NCI-H1105 (cell line): Measurements from ENCODE around the gene TNIP3.
A peak's percentile ranks its signal among the peaks of the same experiment; 100 is the strongest.

Source experiments
- DNase-seq: peaks from one replicate; lab custom pipeline; 2025; lab: John Stamatoyannopoulos, UW

Gene TNIP3

DNA sequence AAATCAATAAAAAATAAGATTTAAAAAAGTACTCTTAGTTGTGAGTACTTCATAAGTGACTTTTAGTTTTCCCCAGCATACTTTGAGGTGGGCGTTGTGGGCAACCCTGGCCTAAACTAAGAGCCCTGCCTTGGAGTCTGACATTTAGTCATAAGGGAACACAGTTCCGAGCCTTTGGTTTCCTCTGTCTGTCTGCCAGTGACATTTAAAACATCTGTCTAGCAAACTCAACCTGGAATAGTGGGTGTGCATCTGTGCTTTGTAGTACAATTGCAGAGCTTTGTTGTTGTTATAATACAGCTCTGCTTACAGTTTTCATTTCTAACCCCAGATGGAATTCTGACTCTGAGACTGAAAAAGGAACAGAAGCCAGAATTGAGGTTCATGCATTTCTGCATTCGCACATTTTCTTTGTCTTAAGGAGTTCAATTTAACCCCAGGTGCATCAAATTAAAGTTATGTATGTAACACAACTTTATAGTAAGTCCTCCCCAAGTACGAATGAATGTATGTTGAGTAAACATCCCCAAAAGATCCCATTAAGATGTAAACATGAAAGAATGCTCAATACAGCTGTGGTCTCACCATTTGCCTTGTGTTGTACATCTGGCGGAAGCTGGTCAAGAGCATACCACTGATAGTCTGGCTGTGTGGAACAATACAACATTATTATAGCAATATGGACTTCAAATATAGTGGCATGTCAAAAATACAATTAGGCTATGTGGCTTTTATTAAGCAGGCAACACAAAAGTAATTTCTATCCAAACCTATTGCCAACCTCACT is 25.9 kb downstream of the TNIP3 start:
- DNase-seq: no peak

DNA sequence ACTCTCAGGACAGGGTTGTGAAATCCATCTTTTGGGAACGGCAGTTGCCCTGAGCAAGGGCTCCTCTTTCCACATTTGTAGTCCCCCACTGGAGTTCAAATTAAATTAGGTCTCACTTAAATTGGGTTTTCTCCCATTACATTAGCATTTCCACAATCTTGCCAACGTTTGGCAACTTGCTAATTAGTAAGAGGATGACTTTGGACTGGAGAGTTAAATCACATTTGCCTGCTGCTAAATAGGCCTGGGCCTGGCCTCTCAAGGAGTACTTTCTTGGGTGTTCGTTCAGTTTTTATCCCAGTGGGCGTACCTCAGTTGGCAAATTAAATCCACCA is 33.8 kb downstream of the TNIP3 start:
- no peak for DNase-seq

DNA sequence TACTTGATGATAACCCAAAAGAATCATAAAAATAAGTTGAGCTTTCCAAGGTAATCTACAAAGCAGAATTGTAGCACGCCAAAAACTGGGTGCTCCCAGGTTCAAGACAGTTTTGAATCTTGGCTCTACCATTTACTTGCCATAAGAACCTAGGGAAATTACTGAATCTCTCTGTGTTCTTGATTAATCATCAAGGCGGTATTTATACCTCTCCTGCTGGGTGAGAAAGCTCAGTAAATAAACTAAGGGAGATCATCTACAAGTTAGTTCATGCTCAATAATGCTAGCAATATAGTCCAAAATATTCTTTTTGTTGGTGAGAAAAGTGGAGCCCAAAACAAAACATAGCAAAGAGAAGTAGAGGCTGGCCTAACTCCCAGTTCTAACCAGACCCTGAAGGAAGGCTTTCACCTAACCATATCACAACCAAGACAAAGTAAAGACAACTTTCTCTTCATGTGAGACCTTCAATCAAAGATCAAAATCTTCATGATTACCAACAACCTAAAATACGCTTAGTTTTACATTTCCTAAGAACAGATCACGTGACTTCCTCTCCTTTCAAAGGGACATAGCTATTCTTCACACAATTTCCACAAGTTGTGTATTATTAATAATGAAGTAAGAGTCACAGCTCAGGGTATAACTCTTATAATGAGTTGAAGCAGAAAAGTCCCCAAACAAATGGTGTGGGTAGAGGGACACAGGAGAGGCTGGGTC is 34.4 kb downstream of the TNIP3 start:
- no peak for DNase-seq

DNA sequence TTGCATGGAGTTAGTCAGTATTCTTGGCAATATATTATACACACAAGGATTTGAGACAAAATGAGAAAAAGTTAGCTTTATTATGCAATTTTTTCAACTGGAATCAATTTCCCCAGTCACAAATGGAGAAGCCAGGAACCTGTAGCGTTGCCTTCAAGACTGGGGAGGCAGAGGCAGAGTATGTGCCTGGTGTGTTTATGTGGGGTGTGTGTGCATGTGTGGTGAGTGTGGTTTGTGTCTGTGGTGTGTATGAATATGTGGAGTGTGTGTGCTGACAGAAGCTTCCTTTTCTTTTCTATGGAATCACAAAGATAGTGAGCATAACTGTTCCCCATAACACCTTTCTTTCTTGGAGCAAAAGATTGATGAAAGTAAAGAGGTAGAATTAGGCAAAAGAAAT is 37.0 kb downstream of the TNIP3 start:
- DNase-seq: no peak

DNA sequence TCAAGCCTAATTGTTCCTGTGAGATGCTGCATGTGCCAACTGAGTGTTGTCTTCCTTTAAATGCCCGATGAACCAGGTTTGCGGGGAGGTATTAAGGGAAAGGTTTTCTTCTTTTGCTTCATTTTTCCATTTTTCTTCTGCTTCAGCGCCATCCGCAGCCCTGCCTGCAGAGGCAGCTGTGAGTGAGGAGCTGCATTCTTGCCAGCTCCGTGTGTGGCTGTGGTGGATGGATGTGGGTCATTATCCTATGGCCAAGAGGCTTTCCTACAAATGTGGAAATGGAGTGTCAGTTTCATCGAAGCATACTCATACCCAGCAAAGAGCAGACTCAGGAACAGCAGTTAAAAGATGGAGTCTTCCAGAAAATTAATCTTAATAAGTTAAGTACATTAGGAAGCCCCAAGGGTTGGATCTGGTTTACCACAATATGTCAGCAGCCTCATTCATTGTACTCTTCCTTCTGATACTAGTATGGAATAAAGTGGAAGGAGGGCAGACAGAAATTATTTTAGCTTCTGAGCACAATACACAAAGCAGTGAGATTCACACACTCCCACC is 37.6 kb downstream of the TNIP3 start:
- DNase-seq: no peak

DNA sequence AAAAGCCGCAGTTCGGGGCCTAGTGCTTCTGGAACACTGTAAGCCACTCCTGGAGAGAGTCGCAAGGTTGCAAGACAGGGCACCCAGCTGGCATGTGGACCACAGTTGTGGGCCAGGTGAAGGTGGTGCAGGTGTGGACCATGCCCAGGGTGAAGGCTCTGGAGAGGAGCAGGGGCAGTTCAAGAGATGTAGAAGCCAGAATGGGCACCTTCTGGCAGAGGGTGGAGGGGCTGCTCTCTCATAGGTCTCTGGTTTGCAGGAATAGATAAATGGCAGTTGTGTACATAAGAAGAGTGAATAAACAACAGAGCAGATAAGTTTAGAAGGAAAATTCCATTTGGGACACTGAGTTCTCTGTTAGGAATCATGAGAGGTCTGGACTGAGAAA is 38.6 kb downstream of the TNIP3 start:
- DNase-seq: no peak

DNA sequence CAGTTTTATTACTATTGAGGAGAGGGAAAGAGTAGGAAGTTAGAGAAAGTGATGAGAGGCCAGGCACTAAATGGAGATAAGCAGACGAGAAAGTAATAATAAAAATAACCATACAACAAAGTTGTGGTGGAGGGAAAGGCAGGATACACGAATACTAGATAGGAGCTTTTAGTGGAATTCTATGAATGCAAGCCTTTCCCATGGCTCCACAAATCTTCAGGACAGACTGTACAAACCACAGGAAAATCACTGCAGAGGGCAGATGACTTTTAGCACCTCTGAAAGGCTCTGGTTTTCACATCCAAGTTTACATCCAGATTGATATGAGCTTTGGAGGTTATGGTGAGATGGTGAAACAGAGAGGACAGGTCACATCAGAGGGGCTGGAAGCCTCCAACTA is 41.5 kb downstream of the TNIP3 start:
- DNase-seq: no peak

DNA sequence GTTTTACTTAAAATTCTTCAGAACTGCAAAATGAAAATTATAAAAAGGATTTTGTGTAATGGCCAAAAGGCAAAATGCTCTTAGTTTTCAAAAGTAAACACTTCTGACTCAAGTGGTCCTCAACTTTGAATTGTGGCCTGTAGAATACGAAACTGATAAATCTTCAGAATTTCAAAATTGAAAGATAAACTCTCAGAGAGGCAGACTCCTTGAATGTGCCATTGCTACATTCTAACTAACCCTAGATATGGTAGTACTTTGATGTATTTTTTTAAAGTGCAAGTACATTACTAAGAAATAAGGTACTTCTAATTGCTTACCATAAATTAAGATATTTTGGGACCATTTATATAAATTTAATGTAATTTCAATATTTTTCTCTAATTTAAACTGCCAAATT is 44.4 kb downstream of the TNIP3 start:
- no peak for DNase-seq

DNA sequence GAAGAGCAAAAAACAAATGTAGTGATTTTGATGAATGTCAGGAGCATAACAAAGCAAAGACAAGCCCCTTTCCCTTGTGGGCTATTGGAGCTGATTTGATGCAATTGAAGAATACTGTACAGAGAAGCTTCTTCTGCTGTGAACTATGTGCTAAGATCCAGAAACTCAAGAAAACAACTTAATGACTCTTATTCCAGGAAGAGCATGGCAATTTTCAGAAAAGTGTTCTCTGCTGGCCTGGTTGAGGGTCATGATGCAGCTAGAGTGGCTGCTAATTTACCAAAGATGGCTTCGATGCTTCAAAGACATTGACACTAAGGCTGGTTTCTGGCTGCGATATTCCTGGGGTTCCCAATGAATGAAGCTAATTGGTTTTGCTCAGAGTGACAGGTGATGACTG is 45.8 kb downstream of the TNIP3 start:
- no peak for DNase-seq

DNA sequence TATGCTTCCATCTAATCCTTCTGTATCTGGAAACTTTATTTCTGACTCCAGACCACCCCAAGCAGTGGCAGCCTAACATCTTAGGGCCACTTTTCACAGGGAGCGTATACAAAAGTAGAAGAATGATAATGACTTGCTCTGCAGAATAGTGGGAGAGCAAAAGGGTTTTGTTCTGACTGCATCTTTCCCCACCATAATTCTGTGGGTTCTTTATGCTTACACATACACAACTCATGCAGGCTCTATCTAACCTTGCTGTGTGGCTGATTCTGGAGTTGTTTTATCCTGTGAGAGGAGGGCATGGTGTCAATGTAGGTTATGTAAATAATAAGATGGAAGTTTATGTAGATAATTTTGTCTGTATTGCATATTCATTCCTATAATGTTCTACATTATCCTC is 49.4 kb downstream of the TNIP3 start:
- DNase-seq: no peak

DNA sequence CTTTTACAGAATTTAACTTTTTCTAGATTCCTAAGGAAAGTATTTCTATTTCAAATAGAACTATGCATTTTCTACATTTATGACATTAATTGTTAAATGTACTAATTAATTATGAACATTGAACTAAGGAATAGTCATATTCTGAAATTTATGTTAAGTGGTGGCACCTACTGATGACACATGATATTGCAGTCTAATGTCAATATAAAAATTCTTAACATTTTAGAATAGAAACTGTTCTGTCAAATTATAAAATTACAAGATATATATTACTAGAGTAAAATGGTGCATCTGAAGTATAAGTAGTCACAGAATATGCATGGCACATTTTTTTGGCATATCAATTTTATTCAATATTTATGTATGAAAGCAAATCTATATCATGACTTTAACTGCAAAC is 51.6 kb downstream of the TNIP3 start:
- DNase-seq: no peak

DNA sequence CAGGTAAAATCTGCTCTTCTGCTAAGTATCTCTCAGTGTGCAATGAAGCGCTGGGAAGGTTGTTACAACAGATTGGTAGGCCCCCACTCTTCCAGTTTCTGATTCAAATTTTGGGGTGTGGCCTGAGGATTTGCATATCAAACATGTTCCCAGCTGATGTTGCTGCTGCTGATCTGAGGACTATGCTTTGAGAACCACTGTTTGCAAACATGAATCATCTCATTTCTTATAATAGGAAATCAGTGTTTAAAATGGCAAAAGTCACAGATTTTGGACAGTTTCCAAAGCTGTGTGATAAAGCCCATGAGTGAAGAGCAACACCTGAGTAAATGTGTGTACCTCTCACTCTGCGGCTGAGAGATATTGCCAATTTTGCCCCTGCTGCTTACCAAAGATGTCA is 55.6 kb downstream of the TNIP3 start:
- peak; percentile 3 for DNase-seq

DNA sequence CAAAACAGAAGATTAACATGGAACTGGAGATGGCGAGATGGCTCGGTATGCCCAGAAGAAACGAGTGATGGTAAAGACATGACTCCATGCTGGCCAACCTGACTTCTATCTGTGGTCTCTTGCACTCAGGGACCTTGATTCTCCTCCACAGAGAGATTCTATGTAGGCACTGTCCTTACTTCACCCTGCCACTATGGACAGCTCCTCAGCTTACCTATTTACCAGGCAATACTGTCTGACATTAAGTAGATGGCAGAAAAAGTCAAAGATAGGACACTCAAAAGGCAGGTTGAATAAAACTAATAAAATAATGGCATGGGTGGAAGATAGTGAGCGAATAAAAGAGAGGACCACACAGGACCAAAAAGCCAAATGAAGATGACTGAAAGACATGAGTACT is 56.6 kb downstream of the TNIP3 start:
- DNase-seq: no peak

DNA sequence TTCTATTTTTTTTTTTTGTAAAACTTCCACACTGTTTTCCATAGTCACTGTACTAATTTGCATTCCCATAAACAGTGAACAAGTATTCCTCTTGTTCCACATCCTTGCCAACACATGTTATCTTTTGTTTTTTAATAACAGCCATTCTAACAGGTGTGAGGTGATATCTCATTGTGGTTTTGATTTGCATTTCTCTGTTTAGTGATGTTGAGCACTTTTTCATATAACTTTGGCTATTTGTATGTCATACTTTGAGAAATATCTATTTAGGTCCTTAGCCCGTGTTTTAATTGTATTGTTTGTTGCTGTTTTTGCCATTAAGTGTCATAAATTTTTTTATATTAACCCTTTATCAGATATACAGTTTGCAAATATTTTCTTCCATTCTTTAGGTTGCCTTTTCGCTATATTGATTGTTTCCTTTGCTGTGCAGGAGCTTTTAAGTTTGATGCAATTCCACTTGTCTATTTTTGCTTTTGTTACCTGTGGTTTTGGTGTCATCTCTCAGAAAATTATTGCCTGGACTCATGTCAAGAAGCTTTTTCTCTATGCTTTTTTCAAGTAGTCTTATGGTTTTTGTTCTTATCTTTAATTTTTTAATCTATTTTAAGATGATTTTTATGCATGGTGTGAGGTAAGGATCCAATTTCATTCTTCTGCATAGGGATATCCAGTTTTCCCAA is 63.9 kb downstream of the TNIP3 start:
- DNase-seq: no peak

DNA sequence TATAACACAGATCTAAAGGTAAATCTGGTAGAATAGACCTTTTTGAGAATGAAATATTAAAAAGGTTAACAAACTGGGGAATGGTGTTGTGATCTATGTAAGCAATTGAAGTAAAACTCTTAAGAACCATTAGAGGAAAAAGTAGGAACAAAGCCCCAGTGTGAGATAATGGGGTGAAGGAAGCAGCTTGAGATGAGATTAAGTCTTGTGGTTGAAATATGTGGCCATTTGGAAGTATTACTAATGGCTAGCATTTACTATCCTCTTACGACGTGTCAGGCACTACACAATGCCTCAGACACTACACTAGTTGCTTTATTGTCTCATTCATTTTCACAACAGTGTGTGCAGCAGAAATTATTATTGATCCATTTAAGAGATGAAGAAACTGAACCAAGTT is 65.9 kb downstream of the TNIP3 start:
- DNase-seq: no peak

DNA sequence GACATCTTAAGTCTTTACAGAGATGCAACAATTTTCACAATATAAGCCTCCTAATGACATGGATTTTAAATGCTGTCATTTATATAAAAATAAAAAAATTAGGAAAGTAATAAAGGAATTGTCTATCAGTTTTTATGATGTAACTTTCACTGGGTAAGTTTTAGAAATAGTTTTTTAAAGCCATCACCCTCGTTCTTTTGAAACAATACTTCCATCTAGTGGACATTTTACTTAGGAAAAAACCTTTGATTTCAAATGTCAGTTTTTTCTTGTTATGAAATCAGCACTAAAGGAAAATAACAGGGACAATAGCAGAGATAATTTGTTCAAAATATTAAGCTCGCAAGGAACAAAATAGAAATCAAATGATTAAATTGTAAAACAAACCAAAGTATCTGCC is 67.5 kb downstream of the TNIP3 start:
- DNase-seq: peak; percentile 11

DNA sequence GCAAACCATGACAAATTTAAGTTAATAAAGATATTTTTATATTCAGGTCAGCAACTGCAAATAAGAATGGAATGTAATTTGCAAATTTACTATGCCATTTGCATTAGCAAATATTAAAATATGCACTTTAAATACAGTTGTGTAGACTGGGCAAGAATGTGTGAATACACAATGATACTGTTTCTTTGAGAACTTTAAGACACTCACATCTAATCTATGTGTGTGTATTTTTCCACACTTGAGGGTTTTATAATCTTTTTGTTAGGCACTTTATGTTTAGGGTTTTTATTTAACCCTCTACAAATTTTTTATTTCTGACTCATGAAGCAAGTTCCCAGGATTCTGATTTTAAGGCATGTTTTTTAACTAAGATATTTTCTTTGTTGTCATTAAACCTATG is 67.9 kb downstream of the TNIP3 start:
- no peak for DNase-seq

DNA sequence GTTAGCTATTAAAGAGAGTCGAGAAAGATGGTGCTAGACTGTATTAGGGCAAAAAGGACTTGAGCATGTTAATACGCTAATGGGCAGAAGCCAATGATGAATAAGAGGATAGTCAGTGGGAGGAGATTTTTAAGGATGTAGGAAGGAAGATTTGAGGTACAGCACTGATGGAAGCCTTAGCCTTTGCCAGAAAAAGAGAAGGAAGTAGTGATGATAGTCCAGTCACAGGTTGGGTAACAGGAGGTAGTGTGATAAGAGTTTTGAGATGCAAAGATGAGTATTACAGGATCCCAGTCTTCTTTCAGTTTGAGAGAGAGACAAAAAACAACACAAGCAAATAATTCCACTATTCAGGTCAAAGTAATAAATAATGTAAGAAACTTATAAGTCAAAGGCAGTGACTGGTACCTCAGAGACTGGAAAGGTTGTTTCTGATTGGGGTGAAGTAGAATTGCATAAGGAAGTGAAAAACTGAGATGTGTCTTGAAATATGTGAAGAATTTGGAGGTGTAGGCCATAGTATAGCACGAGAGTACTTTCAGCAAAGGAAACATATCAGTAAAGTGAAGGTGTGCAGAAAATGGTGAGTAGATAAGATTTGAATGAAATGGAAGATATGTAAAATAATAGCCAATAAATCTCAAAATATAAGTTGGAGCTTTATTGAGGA is 69.7 kb downstream of the TNIP3 start:
- no peak for DNase-seq

DNA sequence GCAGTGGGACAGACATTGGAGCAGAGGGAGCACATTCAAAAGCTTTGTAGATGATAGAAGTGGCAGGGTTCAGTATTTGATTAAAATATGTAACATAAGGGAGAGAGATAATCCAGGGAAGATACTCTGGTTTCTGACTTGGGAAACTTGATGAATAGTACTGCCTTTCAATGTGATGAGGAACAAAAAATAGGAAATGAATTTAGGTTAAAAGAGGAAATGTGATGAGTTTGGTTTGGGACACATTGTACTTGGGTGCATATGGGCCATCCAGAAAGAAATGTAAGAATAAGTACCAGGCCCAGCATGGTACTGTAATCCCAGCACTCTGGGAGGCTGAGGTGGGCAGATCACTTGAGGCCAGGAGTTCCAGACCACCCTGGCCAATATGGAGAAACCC is 70.9 kb downstream of the TNIP3 start:
- DNase-seq: no peak

DNA sequence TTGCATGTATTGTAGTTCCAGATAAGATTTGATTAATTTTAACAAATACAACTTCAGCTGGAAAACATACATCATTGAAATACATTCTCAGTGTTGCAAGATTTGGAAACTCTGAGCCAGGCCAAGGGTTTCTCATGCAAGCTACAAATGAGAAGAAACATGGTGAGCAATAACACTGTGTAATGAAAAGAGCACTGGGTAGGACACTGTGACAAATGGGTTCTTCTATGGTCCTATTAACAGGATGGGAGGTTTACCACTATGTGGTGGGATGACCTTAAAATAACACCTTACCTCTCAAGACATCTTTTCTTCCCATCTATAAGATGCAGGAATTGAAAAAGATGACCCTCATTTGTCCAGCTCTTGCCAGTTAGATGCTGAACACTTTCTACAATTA is 72.2 kb downstream of the TNIP3 start:
- DNase-seq: no peak

DNA sequence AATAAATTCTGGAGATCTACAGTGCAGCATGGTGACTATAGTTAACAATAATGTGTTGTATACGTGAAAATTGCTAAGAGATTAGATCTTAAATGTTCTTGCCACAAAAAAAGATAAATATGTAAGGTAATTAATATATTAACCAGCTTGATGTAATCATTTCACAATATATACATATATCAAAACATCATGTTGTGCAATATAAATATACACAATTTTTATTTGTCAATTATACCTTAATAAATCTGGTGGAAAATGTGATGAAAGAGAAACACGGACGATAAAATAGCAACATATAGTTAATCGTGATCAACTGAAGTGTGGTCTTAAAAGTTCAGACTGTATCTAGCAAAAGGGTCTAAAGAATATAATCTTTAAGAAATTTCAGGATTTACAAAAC is 75.3 kb downstream of the TNIP3 start:
- DNase-seq: no peak
